Airway epithelial cell (primary cell): ENCODE data around the gene CFAP91. TPM values are rescaled to one million over a fixed set of nuclear protein-coding genes. Genes with fewer than 3 reads are reported as not detected.

Experiments
- total RNA-seq: library from RNA; depleted of rRNA; stranded (reverse); fragments of >200 nt; gene quantifications from 2 replicates; pipeline ENCODE4 v1.2.3, GENCODE V29; 2015

The CFAP91 gene
- 0.07 TPM in 1 of 2 replicates, not detected in the other for total RNA-seq

GRCh38 chr3:119702530-119703527 lies at the start of gene CFAP91:
Gene CFAP91, plus strand, starts transcription at chr3:119703022. Its CDS starts 77 bp downstream, at chr3:119703099.

GRCh38 chr3:119660474-119661440 lies 42.1 kb upstream of the CFAP91 start, which contains the start of gene POPDC2:
Gene POPDC2, minus strand, starts transcription at chr3:119660589. Its CDS starts 166 bp downstream, at chr3:119660423.

GRCh38 chr3:119676771-119677640 lies 25.8 kb upstream of the CFAP91 start, which contains the start of gene COX17:
Gene COX17, minus strand, starts transcription at chr3:119677406. Its CDS starts 96 bp downstream, at chr3:119677310.

Other genes with a start within 250 kb of the CFAP91 start
- gene TMEM39A, start 239.4 kb upstream of the CFAP91 start, total RNA-seq: 28.7 and 29.1 TPM in 2 replicates
- 12.2 and 12.6 TPM in 2 replicates for gene POGLUT1, start 234.1 kb upstream of the CFAP91 start, total RNA-seq
- 57.1 and 57.3 TPM in 2 replicates for gene TIMMDC1, start 204.5 kb upstream of the CFAP91 start, total RNA-seq
- not detected in 2 replicates for gene CD80, start 143.4 kb upstream of the CFAP91 start, total RNA-seq
- 0.46 and 1.2 TPM in 2 replicates for gene ADPRH, start 123.5 kb upstream of the CFAP91 start, total RNA-seq
- gene PLA1A, start 105.1 kb upstream of the CFAP91 start, total RNA-seq: not detected in 2 replicates
- gene POPDC2, start 42.4 kb upstream of the CFAP91 start, total RNA-seq: 0.14 and 0.65 TPM in 2 replicates
- 30.5 and 37.3 TPM in 2 replicates for gene COX17, start 25.6 kb upstream of the CFAP91 start, total RNA-seq
- gene NR1I2, start 79.1 kb downstream of the CFAP91 start, total RNA-seq: not detected in 2 replicates